HUES6 (cell line): ENCODE results near the gene ZBTB9.
"Not testable (repeated sequence)": the region's sequence is repeated elsewhere in the genome, so short reads cannot be mapped to it uniquely, and the experiment has no call there.

Source experiments
- H3K27ac ChIP-seq: 2 replicates; pipeline ENCODE4 v1.7.0; 2013; ENCODE audit warnings: low read depth, mild to moderate bottlenecking, low read length, inconsistent platforms
- H3K27me3 ChIP-seq: 2 replicates; pipeline ENCODE4 v1.6.1; 2013; ENCODE audit warnings: low read length; ENCODE audit not compliant: control insufficient read depth, insufficient read depth
- H3K36me3 ChIP-seq: 2 replicates; pipeline ENCODE4 v1.6.1; 2013; ENCODE audit warnings: low read length; ENCODE audit not compliant: control insufficient read depth, insufficient read depth
- H3K4me1 ChIP-seq: 2 replicates; pipeline ENCODE4 v1.6.1; 2013; ENCODE audit warnings: low read length; ENCODE audit not compliant: control insufficient read depth, insufficient read depth
- H3K4me3 ChIP-seq: 2 replicates; pipeline ENCODE4 v1.5.1; 2013; ENCODE audit warnings: low read depth, low read length
- H3K9ac ChIP-seq: one replicate; pipeline ENCODE4 v1.6.1; 2013; ENCODE audit warnings: mild to moderate bottlenecking, low read length
- H3K9me3 ChIP-seq: 2 replicates; pipeline ENCODE4 v1.6.1; 2013; ENCODE audit warnings: low read depth, low read length; ENCODE audit not compliant: control insufficient read depth, insufficient read depth

The ZBTB9 gene

DNA sequence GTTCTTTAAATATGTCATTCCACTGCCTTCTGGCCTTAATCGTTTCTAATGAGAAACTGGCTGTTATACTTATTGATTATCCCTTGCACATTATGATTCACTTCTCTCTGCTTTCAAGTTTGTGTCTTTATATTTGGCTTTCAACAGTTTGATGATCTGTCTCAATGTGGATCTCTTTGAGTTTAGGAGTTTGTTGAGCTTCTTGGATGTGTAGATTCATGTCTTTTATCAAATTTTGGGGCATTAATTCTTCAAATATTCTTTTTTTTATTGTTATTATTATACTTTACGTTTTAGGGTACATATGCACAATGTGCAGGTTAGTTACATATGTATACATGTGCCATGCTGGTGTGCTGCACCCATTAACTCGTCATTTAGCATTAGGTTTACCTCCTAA is 29.3 kb downstream of the ZBTB9 start:
- Histone ChIP-seq H3K4me3 (no peak overlapping the region), H3K36me3 (no peaks in the 10 kb centered on the region), H3K27me3 (no peaks in the 10 kb centered on the region), H3K9me3 (no peaks in the 10 kb centered on the region), H3K4me1 (no peaks in the 10 kb centered on the region), H3K27ac (no peak overlapping the region), H3K9ac (no peak overlapping the region)

DNA sequence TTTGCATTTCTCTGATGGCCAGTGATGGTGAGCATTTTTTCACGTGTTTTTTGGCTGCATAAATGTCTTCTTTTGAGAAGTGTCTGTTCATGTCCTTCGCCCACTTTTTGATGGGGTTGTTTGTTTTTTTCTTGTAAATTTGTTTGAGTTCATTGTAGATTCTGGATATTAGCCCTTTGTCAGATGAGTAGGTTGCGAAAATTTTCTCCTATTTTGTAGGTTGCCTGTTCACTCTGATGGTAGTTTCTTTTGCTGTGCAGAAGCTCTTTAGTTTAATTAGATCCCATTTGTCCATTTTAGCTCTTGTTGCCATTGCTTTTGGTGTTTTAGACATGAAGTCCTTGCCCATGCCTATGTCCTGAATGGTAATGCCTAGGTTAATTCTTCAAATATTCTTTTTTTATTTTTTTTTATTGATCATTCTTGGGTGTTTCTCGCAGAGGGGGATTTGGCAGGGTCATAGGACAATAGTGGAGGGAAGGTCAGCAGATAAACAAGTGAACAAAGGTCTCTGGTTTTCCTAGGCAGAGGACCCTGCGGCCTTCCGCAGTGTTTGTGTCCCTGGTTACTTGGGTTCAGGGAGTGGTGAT is 30.4 kb downstream of the ZBTB9 start:
- H3K4me1 ChIP-seq, H3K4me3 ChIP-seq, H3K9me3 ChIP-seq, H3K27me3 ChIP-seq, H3K9ac ChIP-seq, H3K36me3 ChIP-seq, H3K27ac ChIP-seq: not testable (repeated sequence)

DNA sequence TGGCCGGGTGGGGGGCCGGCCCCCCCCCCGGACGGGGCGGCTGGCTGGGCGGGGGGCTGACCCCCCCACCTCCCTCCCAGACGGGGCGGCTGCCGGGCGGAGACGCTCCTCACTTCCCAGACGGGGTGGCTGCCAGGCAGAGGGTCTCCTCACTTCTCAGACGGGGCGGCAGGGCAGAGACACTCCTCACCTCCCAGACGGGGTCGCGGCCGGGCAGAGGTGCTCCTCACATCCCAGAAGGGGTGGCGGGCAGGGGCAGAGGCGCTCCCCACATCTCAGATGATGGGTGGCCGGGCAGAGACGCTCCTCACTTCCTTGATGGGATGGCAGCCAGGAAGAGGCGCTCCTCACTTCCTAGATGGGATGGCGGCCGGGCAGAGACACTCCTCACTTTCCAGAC is 31.3 kb downstream of the ZBTB9 start:
- not testable (repeated sequence) for H3K9me3 ChIP-seq, H3K9ac ChIP-seq, H3K27me3 ChIP-seq, H3K36me3 ChIP-seq, H3K27ac ChIP-seq, H3K4me3 ChIP-seq, H3K4me1 ChIP-seq

DNA sequence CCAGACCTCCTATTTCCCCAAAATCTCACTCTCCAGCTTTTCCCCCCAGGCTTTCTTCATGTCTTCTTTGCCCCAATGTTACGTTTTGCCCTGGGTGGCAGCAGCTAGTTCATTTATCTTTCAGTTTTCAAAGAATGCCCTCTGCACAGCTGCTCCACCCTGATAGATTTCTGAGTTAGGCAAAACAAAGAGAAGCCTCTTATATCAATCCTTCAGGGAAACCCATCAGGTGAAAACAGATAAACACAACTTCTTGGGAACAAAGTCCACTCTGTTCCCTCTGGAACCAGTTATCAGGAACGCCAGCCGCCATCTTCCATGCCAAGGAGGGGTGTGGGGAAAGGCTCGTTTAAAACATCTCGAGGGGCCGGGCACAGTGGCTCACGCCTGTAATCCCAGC is 34.0 kb downstream of the ZBTB9 start:
- Histone ChIP-seq H3K9ac (no peak overlapping the region), H3K27ac (no peak overlapping the region), H3K4me3 (no peak overlapping the region), H3K36me3 (no peaks in the 10 kb centered on the region), H3K9me3 (no peaks in the 10 kb centered on the region), H3K4me1 (peaks cover 6% of the 10 kb centered on the region; the same call in 1 of the 2 replicates), H3K27me3 (no peaks in the 10 kb centered on the region)

DNA sequence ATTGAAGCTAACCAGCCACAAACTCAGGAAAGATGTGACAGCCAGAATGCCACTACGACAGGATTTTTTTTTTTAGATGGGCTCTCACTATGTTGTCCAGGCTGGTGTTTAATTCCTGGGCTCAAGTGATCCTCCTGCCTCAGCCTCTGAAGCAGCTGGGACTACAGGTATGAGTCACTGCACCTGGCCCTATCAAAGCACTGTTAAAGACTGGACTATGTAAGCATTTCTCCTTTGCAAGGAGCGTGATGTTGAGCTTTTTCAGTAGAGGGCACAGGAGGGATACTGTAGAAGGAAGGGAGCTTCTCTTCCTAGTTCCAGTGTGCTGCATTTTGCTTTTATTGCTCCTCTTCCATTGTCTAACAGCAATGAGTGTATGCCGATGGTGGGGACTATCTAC is 35.8 kb downstream of the ZBTB9 start:
- Histone ChIP-seq H3K4me1 (peaks cover 6% of the 10 kb centered on the region; the same call in 1 of the 2 replicates), H3K27me3 (no peaks in the 10 kb centered on the region), H3K9me3 (no peaks in the 10 kb centered on the region), H3K9ac (no peak overlapping the region), H3K4me3 (no peak overlapping the region), H3K27ac (no peak overlapping the region), H3K36me3 (no peaks in the 10 kb centered on the region)

DNA sequence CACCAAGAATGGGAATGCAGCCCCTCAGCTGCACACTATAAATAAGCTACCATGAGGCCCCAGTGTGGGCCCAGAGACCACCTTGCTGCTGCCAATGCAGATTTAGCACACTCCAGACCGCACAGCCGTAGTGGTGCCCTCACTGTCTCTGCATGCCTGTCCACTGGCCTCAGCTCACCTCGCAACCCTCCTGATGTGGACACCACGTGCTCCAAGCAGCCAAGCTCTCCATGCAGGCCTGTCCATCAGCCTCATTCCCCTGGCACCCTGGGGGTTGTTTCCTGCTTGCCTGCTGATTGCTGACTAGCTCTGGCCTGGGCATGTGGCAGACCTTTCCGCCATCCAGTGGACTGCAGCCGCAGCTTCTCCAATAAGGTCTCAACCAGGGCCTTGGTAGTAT is 36.2 kb downstream of the ZBTB9 start:
- H3K9me3 ChIP-seq, result no peaks in the 10 kb centered on the region
- H3K27ac ChIP-seq, result no peak overlapping the region
- H3K27me3 ChIP-seq, result no peaks in the 10 kb centered on the region
- no peaks in the 10 kb centered on the region for H3K36me3 ChIP-seq
- peaks cover 6% of the 10 kb centered on the region; the same call in 1 of the 2 replicates for H3K4me1 ChIP-seq
- H3K4me3 ChIP-seq, result no peak overlapping the region
- no peak overlapping the region for H3K9ac ChIP-seq

DNA sequence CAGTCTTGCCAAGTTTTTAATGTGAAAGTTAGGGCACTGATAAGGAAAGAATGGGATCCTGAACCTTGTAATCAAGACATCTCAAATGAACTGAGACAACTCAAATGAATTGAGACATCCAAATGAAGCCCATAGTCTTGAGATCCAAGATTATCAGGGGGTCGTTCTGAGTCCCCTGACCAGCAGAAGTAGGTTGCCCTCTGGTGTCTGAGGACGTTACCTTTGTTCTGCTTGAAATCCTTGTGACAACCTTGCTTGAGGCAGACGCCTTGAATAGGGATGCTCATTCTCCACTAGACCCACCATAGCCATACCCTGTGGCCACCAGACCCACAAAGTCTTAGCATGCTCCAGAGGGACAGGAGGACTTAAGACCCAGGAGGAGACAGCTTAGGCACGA is 37.7 kb downstream of the ZBTB9 start:
- Histone ChIP-seq H3K4me3 (no peak overlapping the region), H3K27me3 (no peaks in the 10 kb centered on the region), H3K9ac (no peak overlapping the region), H3K36me3 (no peaks in the 10 kb centered on the region), H3K27ac (no peak overlapping the region), H3K4me1 (peaks cover 6% of the 10 kb centered on the region; the same call in 1 of the 2 replicates), H3K9me3 (no peaks in the 10 kb centered on the region)

DNA sequence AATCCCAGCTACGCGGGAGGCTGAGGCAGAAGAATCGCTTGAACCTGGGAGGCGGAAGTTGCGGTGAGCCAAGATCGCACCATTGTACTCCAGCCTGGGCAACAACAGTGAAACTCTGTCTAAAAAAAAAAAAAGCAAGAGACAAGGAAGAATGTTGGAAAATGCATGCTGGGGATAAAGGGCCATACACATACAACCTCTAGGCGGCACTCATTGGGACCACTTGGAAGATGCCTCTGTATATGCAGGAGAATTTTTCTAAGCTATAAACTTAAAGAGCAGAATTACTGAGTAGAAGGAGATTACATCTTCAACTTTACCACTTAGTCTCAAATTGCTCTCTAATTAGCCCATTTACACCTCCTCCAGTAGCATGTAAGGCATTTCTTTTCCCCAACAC is 42.8 kb downstream of the ZBTB9 start:
- Histone ChIP-seq H3K9me3 (peaks cover 5% of the 10 kb centered on the region; the same call in 1 of the 2 replicates), H3K4me1 (no peaks in the 10 kb centered on the region), H3K36me3 (no peaks in the 10 kb centered on the region), H3K27me3 (no peaks in the 10 kb centered on the region), H3K27ac (no peak overlapping the region), H3K9ac (no peak overlapping the region), H3K4me3 (no peak overlapping the region)

DNA sequence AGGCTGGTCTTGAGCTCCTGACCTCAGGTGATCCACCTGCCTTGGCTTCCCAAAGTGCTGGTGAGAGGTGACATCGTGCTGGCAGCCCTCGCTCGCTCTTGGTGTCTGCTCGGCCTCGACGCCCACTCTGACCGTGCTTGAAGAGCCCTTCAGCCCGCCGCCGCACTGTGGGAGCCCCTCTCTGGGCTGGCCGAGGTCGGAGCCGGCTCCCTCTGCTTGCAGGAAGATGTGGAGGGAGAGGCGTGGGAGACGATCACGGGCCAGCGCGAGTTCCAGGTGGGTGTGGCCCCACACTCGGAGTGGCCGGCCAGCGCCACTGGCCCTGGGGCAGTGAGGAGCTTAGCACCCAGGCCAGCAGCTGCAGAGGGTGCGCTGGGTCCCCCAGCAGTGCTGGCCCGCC is 48.1 kb downstream of the ZBTB9 start:
- no peak overlapping the region for H3K4me3 ChIP-seq

DNA sequence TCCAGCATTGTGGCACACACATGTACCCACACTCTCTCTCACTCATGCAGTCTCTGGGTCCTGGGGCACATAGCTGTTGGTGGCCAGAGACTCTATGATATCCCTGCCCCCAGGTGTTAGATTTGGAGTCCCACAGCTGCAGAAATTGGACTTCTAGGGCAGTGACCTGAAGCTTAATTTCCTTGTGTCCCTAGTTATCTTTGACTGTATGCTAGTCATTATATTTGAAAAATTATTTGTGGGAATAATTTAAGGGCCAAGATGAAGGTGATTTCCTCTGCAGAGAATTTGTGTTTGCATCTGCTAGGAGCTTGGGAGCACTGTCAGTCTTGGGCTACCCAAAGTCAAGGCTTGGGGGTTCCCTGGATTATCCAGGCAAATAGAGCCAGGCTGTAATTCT is 50.1 kb downstream of the ZBTB9 start:
- peaks cover 8% of the 10 kb centered on the region; the same call in 1 of the 2 replicates for H3K4me1 ChIP-seq
- H3K9ac ChIP-seq, result no peak overlapping the region
- no peaks in the 10 kb centered on the region for H3K36me3 ChIP-seq
- no peaks in the 10 kb centered on the region for H3K27me3 ChIP-seq
- no peak overlapping the region for H3K4me3 ChIP-seq
- no peak overlapping the region for H3K27ac ChIP-seq
- H3K9me3 ChIP-seq, result peaks cover 14% of the 10 kb centered on the region

More for the DNA sequence above, 48.1 kb downstream of the ZBTB9 start:
- Histone ChIP-seq H3K4me1 (no peaks in the 10 kb centered on the region), H3K27me3 (no peaks in the 10 kb centered on the region), H3K27ac (no peak overlapping the region), H3K9ac (no peak overlapping the region), H3K9me3 (peaks cover 14% of the 10 kb centered on the region), H3K36me3 (no peaks in the 10 kb centered on the region)

DNA sequence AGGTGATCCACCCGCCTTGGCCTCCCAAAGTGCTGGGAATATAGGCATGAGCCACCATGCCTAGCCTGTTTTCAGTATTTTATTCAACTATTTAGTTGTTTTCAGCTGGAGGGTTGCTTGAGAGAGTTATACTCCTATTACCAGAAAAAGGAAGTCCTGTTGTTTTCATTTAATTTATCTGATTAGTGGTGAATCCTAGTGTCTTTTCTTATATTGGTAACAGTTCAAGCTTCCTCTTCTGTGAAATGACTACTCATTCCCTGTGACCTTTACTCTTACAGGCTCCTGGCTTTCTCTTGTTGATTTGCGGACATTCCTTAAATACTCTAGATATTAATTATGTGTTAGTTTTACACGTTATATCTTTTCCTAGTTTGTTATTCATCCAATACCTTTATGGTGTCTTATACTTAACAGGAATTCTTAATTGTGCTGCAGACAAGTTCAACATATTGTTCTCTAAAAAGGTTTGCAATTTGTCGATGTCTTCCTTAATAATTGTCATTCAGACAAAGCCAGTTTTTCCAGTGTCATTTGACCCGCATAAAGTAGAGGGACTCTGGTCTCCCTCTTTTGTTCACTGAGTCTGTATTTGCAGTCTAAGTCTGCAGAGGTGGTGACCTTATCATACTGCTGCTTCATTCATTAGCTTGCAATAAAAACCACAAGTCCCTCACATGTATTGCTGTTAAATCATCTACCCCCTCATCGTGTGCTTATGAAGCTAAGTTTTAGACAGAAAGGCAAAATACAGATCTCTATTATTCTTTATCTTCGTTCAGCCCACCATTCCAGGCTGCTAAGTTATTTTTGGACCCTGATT is 51.4 kb downstream of the ZBTB9 start:
- no peaks in the 10 kb centered on the region for H3K36me3 ChIP-seq
- no peak overlapping the region for H3K27ac ChIP-seq
- no peak overlapping the region for H3K9ac ChIP-seq
- no peaks in the 10 kb centered on the region for H3K27me3 ChIP-seq
- H3K4me3 ChIP-seq, result no peak overlapping the region
- peaks cover 11% of the 10 kb centered on the region; the same call in 1 of the 2 replicates for H3K4me1 ChIP-seq
- peaks cover 14% of the 10 kb centered on the region for H3K9me3 ChIP-seq
